GM18867 (cell line): ENCODE data around the gene TAOK2.
A peak's percentile ranks its signal among the peaks of the same experiment; 100 is the strongest.
"Not testable (repeated sequence)": the region's sequence is repeated elsewhere in the genome, so short reads cannot be mapped to it uniquely, and the experiment has no call there.

Source experiments
- ATAC-seq: cut with Tn5 transposase; IDR thresholded peaks from one replicate; pipeline ENCODE4 v1.9.1; 2021; ENCODE audit warnings: mild to moderate bottlenecking, moderate library complexity; ENCODE audit not compliant: unreplicated experiment

TAOK2 gene

GRCh38 chr16:29973384-29974246, at the start of gene TAOK2:
TSS of gene TAOK2 (plus strand) at chr16:29973868. CDS start at chr16:29977773, 3,905 bp downstream.
- peak; percentile 94 for ATAC-seq

DNA sequence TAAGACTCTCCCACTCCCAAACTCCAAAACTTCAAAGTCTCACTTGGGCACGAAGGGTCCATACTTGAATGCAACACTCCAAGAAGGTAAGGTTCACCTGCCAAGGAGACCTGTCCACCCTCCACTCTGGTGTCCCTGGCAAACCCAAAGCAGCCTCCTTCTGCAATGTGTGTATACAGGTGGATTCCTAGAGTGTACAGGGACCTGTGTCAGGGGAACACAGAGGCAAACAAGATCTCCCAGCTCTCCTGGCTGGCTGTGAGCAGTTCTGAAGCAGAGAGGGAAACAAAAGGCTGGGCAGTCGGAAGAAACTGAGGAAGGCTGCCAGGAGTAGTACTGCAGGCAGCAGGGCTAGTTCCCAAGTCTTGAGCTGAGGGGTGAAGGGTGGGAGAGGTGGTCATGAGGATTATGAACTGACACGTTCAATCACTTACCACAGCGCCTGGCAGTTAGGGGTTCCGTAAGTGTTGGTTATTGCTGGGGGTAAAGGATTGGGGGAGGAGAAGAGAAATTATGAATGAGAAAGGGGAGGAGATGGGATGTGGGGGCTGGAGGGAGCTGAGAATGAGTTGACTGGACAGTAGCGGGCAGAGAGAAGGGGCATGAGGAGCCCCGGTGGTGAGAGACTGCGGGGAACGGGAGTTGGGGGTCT, 48.4 kb upstream of the TAOK2 start:
- ATAC-seq: no peak

DNA sequence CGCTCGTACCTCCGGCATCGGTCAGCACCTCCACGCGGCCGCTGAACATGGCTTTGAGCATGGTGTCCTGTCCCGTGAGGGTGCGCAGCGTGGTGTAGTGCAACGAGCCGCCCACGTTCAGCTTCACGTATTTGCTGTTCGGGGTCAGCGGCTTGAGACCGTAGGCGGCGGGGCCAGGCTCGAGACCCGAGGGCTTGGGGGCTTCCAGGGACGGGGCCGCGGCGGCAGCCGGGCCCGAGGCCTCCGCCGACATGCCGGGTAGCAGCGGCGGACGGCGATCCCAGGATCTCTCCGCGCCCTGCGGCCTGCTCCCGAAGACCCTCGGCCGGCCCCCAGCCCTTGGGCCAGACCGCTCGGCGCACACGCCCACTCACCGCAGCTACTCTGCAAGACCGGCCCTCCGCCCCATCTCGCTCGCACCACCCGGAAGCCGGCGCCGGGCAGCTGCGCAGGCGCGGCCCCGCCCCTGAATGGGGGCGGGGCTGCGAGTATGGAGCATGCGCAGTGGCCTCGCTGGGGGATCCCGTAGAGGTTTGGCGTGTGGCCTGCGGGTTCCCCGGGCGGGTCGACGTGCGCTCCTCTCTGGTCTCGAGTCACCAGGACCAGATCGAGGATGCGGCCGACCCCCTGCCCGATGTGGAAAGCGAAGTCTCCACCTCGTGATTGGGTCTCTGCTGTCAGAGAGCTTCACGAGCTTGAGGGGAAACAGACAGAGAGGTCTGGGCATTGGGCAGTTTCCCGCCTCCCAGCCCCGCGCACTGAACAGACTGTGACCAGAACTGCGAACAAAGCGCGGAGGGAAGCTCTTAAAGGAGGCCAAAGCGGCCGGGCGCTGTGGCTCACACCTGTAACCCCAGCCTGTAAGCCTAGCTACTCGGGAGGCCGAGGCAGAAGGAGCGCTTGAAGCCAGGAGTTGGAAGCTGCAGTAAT, 47.6 kb upstream of the TAOK2 start, which contains the start of gene KCTD13:
Gene KCTD13, minus strand, starts transcription at position 446 of the 930 bp plus-strand sequence. Its CDS starts 193 bp downstream, at position 253.
- ATAC-seq: peak; percentile 89

GRCh38 chr16:29926711-29927052, 47.0 kb upstream of the TAOK2 start:
- ATAC-seq: no peak

DNA sequence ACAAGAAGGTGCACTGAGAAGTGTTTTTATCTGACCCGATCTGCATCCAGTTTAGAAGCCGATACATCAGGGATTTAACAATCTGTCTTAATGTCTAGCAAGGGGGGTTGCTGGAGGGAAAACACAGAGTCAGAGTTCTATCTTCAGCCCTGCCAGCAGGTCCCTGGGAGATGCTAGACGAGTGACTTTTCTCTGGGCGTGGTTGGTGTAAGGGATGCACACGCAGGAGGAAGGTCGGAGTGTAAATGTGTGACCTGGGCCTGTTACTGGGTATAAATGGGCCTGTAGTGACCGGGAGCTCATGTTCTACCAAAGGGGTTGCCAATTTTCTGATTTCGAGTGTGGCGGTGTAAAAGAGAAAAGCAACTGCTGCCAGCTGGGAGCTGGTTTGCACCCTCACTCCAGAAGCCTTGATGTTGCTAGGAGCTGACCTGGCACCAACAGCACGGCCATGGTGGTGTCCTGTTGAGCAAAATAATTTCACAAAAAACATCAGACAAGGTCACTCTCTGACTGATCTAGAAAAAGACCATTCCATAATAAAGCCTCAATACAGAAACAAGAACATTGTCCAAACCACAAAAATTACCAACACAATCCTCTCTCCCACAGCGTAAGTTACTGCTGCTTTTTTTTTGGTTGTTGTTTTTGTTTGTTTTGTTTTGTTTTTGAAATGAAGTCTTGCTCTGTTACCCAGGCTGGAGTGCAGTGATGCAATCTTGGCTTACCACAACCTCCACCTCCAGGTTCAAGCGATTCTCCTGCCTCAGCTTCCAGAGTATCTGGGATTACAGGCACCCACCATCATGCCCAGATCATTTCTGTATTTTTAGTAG, 46.4 kb upstream of the TAOK2 start:
- ATAC-seq: no peak

GRCh38 chr16:29931750-29932149, 41.9 kb upstream of the TAOK2 start:
- not testable (repeated sequence) for ATAC-seq

DNA sequence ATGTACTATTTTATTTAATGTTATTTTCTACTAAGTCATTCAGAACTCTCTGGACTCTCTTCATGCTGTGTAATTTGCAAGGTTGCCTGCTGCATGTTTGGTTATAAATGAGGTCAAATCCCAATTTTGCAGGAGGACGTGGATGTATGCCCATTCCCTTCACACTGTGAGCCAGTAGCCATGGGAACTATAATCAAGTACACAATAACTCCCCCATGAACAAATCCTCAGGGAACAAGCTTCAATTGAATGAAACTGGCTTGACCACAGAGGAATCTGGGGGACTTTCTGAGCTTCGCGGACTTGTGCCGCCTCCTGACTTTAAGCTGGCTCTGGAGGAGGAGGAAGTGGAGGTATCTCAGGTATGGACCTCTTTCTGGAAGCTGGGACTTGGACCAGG, 33.0 kb upstream of the TAOK2 start:
- ATAC-seq: no peak

GRCh38 chr16:29943846-29944799, 29.5 kb upstream of the TAOK2 start:
- no peak for ATAC-seq

DNA sequence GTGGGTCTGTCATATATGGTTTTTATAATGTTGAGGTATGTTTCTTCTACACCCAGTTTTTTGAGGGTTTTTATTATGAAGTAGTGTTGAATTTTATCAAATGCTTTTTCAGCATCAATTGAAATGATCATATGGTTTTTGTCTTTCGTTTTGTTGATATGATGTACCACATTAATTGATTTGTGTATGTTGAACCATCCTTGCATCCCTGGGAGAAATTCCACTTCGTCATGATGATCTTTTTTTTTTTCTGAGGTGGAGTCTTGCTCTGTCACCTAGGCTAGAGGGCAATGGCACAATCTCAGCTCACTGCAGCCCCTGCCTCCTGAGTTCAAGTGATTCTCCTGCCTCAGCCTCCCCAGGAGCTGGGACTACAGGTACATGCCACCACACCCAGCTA, 25.8 kb upstream of the TAOK2 start:
- no peak for ATAC-seq

- ATAC-seq: no peak
These were observed 22.7 kb upstream of the TAOK2 start for GRCh38 chr16:29950806-29951461.

DNA sequence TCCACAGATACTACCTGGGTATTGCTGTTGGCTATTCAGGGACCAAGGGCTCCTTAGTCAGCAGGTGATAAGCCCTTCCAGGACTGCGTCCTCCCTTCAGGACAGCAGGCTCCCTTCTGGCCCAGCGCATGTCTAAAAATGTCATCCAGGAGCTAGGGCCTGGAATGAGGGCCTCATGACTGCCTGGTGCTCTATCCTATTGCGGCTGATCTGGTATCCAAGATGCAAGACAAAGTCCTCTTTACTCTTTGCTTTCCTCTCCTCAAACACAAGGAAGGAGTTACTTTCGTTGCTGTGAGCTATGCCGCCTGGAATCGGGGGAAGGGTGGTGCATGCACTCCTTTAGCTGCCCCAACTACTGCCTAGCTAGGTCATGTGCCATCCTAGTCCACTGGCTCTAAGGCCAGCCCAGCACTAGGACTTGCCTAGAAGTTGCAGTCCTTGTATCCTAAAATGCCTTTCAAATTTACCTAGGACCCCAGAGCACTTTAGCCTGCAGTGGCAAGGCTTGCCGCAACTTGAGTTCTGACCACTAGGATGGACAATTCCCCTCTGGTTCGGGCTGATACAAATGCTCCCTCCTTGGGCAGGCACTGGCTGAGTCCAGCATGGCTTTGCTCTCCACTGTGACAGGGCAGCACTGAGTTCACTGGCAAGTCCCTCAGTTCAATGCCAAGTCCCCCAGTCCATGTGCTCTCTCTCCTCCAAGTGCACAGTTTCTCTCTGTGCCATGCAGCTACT, 21.9 kb upstream of the TAOK2 start:
- no peak for ATAC-seq

DNA sequence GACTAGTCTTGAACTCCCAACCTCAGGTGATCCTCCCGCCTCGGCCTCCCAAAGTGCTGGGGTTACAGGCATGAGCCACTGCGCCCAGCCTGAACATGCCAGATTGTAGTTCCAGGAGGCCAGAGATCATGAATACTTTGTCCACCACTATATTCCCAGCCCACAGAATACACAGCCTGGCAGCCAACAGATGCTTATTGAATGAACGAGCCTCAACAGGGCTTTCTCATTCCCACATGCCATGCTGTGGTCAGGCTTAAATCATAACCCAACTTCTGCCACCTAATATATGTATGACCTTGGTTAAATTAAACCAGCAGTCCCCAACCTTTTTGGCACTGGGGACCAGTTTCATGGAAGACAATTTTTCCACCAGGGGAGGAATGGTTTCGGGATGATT, 14.9 kb upstream of the TAOK2 start:
- ATAC-seq: no peak

DNA sequence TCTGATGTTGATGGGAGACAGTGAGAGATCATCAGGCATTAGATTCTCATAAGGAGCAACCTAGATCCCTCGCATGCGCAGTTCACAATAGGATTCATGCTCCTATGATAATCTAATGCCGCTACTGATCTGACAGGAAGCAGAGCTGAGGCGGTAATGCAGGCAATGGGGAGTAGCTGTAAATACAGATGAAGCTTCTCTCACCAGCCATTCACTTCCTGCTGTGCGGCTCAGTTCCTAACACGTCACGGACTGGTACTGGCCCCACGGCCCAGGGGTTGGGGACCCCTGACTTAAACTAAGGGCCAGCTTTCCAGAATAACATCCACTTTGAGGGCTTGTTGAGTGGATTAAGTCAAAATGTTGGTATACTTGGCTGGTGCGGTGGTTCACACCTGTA, 14.4 kb upstream of the TAOK2 start:
- ATAC-seq: no peak

GRCh38 chr16:29959821-29960220, 13.8 kb upstream of the TAOK2 start:
- ATAC-seq: not testable (repeated sequence)

DNA sequence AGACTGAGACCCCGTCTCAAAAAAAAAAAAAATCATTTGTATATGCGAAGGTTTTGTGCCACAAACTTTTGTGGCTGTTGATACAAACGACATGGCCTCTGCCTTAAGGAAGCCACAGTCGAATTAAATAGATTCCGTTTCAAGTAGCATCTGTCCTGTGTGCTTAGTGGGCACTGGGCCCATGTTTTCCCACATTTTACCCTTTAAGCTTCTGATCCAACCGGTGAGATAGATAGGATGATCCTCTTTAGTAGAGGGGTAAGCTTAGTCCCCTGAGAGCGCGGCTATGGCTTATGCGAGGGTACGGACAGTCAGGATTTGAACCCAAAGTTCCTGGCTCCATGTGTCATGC, 12.6 kb upstream of the TAOK2 start:
- ATAC-seq: no peak

DNA sequence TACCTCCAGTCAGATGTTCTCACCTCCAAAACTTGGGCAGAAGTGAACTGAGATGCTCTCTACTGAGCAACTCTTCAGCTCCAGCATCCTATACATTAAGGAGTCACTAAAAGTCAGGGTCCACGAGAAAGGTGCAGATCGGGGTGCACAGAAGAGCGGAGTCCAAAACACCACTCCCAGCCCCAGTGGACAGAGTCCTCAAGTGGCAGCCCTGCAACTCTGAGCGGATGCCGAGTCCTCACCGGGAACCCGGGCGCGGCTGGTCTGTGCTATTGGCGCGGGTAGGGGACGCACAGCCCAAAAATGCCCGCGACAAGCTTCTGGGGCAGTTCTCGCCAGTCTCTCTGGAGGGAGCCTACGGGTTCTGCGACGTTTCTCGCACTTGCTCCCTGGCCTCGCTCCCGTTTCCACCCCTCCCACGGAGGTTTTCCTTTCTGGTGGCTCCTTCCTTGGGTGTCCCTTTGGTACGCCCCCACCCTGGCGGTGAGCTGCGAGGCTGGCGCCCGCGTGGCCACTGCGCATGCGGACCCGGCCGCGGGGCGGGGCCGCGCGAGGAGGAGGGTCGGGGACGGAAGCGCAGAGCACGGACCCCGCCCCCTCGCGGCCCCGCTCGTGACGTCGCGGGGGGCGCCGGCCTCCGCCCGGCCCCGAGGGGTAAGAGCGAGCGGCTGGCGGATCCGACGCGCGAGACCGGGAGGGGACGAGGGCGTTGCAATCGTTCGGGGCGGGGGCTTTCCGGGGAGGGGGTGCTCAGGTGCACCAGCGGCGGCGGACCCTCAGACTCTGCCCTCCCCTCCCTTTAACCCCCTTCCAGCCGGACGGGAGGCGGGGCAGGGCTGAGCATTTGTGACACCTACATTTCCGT, 12.0 kb upstream of the TAOK2 start, which contains the start of gene TMEM219:
Gene TMEM219, plus strand, starts transcription at position 601 of the 865 bp plus-strand sequence. CDS start 1,065 bp downstream, outside the sequence.
- peak; percentile 84 for ATAC-seq
